GM12875 (cell line): Measurements from ENCODE around the gene IP6K2.

ENCODE experiments used
- H3K4me3 ChIP-seq: one replicate; pipeline ENCODE4 v1.5.1; 2011; ENCODE audit warnings: low read depth, low read length, control low read depth
- CTCF ChIP-seq: IDR thresholded peaks from 2 replicates; pipeline ENCODE4 v1.5.1; 2011; ENCODE audit warnings: low read depth, mild to moderate bottlenecking, control low read depth, inconsistent platforms, low read length, moderate library complexity, borderline replicate concordance; ENCODE audit not compliant: insufficient read depth

Gene IP6K2

GRCh38 chr3:48655063-48655462 lies 62.0 kb downstream of the IP6K2 start:
- no peak overlapping the region for H3K4me3 ChIP-seq
- TF ChIP-seq CTCF: no peak

GRCh38 chr3:48652923-48653715 lies 63.9 kb downstream of the IP6K2 start:
- H3K4me3 ChIP-seq: no peak overlapping the region
- no peak for TF ChIP-seq CTCF

GRCh38 chr3:48651771-48652170 lies 65.2 kb downstream of the IP6K2 start:
- H3K4me3 ChIP-seq: no peak overlapping the region
- no peak for TF ChIP-seq CTCF

GRCh38 chr3:48650723-48651122 lies 66.3 kb downstream of the IP6K2 start:
- H3K4me3 ChIP-seq: no peak overlapping the region

GRCh38 chr3:48648188-48648850 lies 68.7 kb downstream of the IP6K2 start:
- no peak overlapping the region for H3K4me3 ChIP-seq
- no peak for TF ChIP-seq CTCF

More at GRCh38 chr3:48650723-48651122, 66.3 kb downstream of the IP6K2 start:
- no peak for TF ChIP-seq CTCF

GRCh38 chr3:48647714-48648113 lies 69.3 kb downstream of the IP6K2 start:
- no peak for TF ChIP-seq CTCF
- no peak overlapping the region for H3K4me3 ChIP-seq
